ENCODE results near the gene STIMATE.

The STIMATE gene

DNA sequence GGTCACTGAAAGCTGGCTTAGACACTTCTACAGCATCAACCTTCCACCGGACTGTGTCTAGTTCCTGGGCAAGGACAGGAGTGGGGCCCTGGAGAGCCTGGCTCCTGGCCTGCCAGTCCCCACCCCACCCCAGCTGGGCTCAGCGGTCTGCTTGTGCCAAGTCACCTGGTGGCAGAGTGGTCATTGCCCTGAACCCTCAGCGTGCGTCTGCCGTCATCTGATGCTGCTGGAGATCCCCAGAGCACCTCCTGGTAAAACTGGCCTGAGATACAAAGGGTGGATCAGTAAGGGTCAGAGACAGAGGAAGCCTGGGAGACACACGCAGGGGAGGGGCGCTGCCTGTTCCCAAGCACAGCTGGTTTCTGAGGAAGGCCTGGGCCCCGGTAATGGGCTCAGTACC, 83.5 kb downstream of the STIMATE start:
- FAIRE-seq, result no peak

DNA sequence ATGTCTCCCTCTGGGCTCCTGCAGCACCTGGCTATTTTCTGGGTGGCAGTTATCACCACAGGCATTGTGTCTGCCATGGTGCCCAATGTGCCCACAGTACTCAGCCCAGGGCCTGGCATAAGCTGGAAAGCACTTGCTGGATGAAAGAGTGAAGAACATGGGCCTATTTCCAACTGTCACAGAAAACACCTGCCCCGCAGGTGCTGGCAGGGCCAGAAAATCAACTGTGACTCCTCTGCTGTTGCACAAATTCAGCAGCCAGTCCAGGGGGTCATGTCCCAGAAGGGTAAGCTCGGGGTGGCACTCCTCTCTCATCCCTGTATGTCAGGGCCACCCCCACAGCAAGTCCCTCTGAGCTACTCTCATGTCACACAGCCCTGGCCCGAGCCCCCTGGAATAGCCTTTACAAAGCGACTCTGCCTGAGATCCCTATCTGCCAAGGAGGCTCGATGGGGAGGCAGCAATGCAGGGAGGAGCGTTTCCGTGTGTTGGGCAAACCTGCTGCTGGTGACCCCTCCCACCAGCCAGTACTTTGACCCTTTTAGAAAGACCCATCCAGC, 85.8 kb downstream of the STIMATE start:
- no peak for FAIRE-seq

- no peak for FAIRE-seq
Observed at GRCh38 chr3:52810923-52811322, 86.4 kb downstream of the STIMATE start.

DNA sequence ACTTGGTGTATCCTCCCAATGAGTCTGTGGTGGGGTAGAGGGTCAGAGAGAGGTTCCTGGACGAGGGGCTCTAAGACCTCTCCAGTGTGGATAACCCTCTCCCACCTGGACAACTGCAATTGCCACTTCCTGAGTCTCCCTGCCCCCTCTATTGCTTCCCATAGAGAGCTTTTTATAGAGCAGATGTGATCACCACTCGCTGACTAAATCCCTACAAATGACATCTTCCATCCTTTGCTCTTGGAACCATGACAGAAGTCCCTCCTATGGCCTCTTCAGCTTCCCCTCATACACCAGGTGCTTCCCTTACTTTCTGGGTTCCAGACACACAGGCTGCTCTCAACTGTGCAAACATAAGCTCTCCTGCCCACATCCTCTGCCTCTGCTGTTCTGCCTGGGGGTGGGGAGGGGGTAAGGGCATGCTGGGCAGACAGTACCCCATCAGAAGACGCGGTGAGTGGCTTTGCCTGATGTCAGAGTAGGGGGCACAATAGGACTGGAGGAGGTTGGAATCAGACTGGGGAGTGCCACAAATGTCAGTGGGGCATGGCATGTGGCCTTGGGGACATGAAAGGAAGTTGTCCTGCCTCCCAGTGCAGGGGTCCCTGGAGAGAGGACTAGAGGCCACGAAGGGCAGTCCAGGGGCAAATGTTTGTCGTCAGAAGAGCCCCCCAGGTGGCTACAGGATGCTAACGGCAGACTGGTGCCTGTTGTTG, 87.5 kb downstream of the STIMATE start:
- no peak for FAIRE-seq

DNA sequence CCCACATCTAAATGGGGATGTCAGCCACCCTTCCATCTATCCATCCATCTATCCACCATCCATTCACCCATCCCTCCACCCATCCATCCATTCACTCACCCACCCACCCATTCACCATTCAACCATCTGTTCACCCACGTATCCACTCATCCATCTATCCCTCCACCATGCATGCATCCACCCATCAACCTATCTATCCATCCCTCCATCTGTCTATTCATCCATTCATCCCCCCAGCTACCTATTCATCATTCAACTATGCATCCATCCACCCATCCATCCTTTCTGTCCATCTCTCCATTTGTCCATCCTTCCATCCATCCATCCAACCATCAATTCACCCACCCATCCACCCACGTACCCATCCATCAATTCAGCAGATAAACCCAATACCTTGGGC, 88.2 kb downstream of the STIMATE start:
- FAIRE-seq, result no peak

DNA sequence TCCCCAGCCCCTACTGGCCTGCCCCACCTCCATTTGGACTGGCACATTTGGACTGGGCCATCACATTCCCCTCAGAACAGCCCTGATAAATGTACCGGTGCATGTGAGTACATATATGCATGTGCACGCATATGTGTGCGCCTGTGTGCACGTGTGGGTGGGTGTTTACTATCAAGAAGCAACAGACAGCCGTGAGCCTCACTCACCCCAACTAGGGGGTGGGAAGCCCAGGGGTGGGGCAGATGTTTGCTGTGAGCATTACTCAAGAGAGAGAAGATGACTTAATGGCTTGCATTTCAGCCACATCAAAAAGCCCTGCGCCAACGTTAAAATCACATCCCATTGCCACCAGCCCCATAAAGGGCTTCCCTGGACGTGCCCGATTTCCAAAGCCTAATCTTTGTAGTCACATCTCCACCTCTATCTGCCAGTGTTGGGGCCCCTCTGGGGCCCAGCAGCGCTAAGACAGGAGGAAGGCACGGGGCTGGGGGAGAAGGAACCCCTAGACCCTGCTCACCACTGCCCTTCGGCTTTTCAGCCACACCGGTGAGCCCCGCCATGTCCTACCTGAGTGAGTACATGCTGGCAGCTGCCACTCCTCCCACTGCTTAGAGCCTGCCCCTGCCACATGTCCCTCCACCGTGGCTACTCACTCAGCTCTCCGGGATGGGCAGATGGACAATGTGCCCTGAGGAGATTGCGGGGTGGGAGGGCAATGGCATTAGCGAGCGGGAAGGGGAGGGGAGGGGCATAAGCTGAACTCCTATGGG, 91.9 kb downstream of the STIMATE start:
- no peak for FAIRE-seq

DNA sequence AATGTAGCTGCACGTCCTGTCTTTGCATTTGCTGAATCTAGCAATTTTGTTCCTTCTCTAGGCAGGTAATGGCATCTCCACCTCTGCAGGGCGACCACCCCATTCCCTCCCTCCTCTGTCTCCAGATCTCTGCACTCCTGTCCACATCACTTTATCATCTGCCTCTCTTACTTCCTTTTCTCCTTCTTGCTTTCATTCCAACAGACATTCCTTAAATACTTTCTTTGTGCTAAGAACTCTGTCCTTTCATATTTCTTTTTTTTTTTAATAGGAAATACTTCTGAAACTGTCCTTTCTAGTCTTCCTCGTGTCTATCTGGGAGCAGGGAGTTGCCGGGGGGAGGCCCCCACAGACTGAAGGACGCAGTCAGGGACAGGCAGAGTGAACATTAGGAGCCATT, 95.5 kb downstream of the STIMATE start:
- no peak for FAIRE-seq

GRCh38 chr3:52800079-52800478, 97.3 kb downstream of the STIMATE start:
- FAIRE-seq, result no peak

DNA sequence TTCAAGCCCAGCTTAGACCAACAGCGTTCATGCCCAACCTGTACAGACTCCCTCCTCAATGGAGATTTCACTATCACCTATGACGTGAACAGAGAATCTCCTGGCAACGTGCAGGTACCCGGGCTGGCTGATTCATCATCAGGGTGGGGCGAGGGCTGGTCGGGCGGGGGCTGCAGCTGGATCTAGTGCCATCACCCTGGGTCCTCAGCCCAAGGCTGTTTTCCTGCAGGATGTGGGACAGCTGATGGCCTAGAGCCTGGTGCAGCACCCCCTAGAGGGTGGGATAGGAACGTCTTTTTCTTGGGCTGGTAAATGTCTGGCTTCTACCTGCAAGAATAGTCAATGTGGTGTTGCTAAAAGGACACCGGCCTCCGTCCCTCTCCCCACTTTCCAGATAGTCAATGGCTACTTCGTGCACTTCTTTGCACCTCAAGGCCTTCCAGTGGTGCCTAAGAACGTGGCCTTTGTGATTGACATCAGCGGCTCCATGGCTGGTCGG, 98.3 kb downstream of the STIMATE start:
- no peak for FAIRE-seq

DNA sequence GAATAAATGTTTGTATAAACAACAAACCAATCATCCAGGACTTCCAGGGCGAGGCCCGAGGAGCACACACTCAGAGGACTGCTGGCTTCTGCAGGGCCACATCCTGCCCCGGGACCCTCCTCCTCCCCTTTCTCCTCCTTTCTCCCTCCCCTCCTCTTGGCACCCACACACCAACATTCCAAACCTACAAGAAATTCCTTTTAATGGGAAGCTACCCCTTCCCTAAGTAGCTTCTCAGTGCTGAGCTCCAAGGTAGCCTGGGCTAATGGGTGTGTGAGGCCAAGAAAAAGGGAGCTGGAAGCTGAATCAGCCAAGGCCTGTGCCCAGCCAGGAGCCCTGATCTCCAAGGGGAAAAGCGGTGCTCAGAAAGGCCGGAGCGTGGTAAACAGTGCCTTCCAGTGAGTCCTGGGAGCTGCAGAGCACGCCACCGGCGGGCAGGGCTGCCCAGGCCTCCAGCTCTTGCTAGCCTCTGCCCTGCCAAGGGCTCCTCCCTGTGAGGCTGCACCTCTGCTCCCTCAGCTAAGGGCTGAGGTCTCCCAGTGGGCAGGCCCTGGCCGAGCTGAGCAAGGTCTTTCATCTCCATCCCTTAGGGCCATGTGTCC, 98.9 kb downstream of the STIMATE start:
- FAIRE-seq, result no peak

GRCh38 chr3:52796411-52796810, 100.9 kb downstream of the STIMATE start:
- FAIRE-seq, result no peak

- no peak for FAIRE-seq
Observed at GRCh38 chr3:52795298-52795900, 101.9 kb downstream of the STIMATE start.

DNA sequence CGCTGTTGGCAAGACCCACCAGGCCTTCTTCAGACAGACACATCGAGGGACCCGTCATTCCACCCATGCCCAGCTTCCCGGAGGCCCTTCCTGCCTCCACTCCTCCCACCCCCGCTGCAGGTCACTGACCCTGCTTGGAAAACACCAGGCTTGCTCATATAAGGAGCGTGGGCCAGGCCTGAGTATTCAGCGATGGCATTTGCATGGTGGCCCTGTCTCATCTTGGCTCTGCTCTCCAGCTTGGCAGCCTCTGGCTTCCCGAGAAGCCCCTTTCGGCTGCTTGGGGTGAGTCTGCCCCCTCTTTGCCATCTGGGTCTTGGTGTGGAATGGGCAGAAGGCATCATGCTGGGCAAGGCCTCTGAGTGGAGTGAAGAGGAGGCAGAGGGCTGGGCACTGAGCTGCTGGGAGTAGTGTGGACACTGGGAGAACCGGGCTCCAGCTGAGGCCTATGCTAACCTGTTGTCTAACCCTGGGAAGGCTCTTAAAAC, 102.7 kb downstream of the STIMATE start, which contains the start of gene ITIH3:
Gene ITIH3 (plus strand): TSS at position 185 of the 488 bp plus-strand sequence. CDS start 8 bp downstream, at position 193.
- no peak for FAIRE-seq

GRCh38 chr3:52793702-52794611, 103.4 kb downstream of the STIMATE start:
- no peak for FAIRE-seq

DNA sequence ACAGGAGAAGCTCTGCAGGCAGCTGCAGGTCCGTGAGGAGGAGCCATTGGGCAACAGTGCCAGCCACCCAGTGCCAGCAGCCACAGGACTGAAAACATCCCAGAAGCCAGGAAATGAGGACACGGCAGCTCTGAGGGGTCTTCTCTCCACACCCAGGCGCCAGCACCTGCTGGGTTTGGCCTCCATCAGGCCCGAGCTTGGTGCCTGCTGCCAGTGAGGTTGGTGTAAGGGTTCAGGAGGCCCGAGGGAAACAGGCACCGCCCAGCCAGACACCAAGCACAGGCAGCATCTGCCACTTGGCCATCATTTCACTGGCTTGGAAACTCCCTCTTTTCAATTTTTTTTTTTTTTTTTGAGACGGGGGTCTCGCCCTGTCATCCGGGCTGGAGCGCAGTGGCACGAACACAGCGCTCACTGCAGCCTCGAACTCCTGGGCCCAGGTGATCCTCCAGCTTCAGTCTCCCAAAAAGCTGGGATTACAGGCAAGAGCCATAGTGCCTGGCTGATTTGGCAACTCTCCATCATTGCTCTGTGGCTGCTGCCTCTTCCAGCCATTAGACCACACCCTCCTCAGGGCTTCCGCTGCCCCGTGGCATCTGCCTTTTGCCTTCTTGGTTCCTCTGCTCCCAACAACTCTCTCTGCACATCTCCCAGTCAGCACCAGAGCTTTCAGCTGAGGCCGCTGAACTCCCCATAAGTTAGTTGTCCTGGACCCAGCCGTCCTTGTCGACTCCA, 104.2 kb downstream of the STIMATE start:
- FAIRE-seq, result no peak

GRCh38 chr3:52792413-52792812, 104.9 kb downstream of the STIMATE start:
- no peak for FAIRE-seq

GRCh38 chr3:52791928-52792327, 105.4 kb downstream of the STIMATE start:
- no peak for FAIRE-seq

GRCh38 chr3:52791366-52791765, 106.0 kb downstream of the STIMATE start:
- FAIRE-seq, result no peak

DNA sequence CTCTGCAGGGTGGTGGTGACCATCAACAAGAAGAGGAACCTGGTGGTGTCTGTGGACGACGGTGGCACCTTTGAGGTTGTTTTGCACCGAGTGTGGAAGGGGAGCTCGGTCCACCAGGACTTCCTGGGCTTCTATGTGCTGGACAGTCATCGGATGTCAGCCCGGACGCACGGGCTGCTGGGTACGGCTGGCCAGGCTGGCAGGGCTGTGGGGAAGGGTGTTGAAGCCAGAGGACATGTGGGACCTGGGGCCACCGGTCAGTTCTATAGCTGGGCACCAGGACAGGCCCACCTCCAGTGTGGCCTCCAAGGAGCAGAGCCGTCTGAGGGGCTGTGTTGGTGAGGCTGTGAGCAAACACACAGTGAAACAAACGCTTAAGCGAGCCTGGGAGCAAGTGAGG, 106.6 kb downstream of the STIMATE start:
- FAIRE-seq, result no peak

DNA sequence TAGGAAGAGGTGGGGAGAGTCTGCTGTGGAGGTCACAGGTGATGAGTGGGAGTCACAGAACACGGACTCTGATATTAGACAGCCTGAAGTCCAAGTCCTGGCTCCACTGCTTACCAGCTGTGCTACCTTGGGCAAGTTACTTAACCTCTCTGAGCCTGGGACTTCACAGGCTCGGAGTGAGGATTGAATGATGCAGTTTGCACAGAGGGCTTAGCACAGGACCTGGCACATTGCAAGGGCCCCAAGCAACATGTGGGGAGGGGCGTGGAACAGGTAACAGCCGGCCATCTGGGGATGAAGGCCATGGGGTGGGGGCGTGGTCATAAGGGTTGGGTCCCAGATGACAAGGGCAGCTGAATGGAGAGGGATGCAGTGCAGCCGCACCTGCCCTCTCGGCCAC, 107.0 kb downstream of the STIMATE start:
- FAIRE-seq, result no peak

GRCh38 chr3:52789746-52790040, 107.7 kb downstream of the STIMATE start:
- FAIRE-seq, result no peak

All from A204.1 (cell line).